Upper lobe of left lung (tissue), 4 donors: Measurements from ENCODE around the gene PPM1J.

ENCODE experiments used
- POLR2A ChIP-seq, 4 donors: fragments of 450-650 bp; IDR thresholded peaks; one replicate each; pipeline ENCODE4 v1.5.1; 2016 to 2017; ENCODE audit warnings: antibody characterized with exemption in 4 of 4, mild to moderate bottlenecking in 2 of 4
- TF ChIP-seq, protein P1 (sequence below), 6 experiments: fragments of 450-650 bp in 4 of 6; fragments of 200-600 bp in 2 of 6; sonication (generic) in 2 of 6; IDR thresholded peaks; one replicate each; pipeline ENCODE4 v1.5.1; 2016 to 2019; ENCODE audit warnings: antibody characterized with exemption in 6 of 6

DNA sequence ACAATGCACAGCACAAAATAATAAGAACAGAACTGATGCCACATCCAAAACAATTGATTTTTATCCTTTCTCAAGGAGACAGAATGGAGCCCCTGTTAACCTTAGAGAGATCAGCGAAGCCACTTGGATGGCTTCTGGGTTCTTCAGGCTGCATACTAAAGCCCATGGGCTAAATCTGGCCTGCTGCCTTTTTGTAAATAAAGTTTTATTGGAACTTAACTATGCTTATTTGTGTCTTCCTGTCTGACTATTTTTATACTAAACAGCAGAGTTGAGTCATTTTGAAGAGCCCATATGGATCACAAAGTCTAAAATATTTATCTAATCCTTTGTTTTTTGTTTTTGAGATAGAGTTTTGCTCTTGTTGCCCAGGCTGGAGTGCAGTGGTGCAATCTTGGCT lies 16.3 kb upstream of the PPM1J start:
- TF ChIP-seq, protein P1, sequence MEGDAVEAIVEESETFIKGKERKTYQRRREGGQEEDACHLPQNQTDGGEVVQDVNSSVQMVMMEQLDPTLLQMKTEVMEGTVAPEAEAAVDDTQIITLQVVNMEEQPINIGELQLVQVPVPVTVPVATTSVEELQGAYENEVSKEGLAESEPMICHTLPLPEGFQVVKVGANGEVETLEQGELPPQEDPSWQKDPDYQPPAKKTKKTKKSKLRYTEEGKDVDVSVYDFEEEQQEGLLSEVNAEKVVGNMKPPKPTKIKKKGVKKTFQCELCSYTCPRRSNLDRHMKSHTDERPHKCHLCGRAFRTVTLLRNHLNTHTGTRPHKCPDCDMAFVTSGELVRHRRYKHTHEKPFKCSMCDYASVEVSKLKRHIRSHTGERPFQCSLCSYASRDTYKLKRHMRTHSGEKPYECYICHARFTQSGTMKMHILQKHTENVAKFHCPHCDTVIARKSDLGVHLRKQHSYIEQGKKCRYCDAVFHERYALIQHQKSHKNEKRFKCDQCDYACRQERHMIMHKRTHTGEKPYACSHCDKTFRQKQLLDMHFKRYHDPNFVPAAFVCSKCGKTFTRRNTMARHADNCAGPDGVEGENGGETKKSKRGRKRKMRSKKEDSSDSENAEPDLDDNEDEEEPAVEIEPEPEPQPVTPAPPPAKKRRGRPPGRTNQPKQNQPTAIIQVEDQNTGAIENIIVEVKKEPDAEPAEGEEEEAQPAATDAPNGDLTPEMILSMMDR (IDR thresholded peaks at IDR 0.05), result no peak
- no peak for TF ChIP-seq POLR2A (IDR thresholded peaks at IDR 0.05)
